GM19452 (cell line): ENCODE measurements around the gene AVPI1.

Source experiments
- ATAC-seq: cut with Tn5 transposase; IDR thresholded peaks from one replicate; pipeline ENCODE4 v1.9.1; 2021; ENCODE audit not compliant: unreplicated experiment

The AVPI1 gene

GRCh38 chr10:97686962-97687784 is at the start of gene AVPI1:
Gene AVPI1 (minus strand): TSS chr10:97687241. CDS start chr10:97679905, 7,336 bp downstream.
- peak; percentile 83 for ATAC-seq

- ATAC-seq: peak; percentile 25
These were observed 49.4 kb upstream of the AVPI1 start for GRCh38 chr10:97736403-97736901.

DNA sequence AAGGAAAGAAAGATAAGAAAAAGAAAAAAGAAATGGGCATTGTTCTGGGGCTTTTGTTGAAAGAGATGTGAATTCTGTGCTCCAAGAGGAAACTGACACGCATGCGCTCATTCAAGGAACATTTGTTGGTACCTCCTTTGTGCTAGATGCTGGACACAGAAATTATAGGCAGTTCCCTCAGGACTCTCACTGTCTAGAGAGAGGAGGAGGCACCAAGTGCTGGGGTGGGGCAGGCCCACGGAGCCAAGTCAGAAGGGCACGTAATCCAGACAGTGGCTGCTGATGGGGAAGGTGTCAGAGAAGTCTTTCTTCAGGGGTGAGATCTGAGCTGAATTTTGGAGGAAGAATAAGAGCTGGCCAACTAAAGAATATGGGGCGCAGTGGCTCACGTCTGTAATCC is 47.0 kb upstream of the AVPI1 start:
- no peak for ATAC-seq

- no peak for ATAC-seq
These were observed 46.2 kb upstream of the AVPI1 start for GRCh38 chr10:97733256-97733655.

DNA sequence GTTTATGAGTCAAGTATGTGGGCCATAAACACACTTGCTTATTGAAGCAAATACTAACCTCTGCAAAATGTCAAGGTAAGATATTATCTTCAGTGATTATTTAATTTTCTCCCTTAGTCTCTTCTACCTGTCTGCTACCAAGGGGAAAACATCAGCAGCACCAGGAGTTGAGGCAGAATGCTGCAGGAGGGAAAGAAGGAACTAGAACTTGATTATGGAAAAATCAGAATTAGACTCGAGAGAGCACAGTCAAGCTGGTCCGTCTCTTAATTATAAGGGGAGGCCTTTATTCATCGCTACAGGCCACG is 45.0 kb upstream of the AVPI1 start:
- ATAC-seq: no peak

DNA sequence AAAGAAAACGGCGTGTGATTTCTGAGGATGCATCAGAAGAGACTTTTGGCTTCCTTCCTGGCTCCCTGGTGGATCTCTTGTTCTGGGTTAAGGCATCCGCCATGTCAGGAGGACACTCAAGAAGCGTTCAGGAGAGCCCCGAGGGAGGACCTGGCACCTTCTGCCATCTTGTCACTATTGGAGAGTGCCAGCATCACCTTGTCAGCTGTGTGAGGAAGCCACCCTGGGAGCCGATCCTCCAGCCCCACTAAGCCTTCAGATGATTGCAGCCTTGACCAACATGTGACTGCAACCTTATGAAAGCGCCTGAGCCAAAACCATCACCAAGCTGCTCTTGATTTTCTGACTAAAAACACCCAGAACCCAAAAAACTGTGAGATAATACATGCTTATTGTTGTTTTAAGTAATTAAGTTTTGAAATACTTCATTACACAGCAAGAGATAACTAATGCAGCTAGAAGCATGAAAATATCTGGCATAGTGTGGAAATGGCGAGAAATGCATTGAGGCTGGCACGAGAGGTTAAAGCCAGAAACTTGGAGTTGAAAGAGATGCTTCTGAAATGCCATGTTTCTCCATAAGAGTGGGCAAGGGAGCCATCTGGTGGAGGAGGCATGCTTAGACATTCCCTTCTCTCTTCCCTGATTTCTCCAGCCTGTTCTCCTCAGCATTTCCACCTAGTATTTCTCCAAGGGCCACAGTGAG is 44.5 kb upstream of the AVPI1 start:
- no peak for ATAC-seq

GRCh38 chr10:97729014-97729413 is 42.0 kb upstream of the AVPI1 start:
- no peak for ATAC-seq

DNA sequence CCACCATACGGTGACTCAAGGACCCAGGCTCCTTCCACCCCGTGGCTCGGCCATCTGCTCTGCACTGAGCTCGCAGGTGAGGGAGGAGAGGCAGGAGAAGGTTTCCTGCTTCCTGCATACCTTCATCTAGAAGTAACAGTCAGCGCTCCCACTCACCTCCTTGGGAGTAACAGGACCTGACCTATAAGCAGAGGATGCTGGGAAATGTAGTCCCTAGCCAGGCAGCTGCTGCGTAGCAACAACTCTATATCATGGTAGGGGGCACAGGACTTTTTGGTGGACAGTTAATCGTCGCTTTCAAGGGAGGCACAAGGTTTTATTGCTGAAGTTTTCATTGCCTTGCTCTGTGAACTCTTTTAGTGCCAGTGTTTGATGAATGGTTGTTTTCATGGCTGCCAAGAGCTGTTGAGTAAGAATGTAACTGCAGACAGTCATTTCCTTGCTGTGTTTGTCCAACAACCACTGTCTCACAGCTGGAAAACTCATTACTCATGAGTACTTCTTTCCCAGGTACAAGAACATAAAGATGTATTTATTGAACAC is 39.7 kb upstream of the AVPI1 start:
- ATAC-seq: no peak

DNA sequence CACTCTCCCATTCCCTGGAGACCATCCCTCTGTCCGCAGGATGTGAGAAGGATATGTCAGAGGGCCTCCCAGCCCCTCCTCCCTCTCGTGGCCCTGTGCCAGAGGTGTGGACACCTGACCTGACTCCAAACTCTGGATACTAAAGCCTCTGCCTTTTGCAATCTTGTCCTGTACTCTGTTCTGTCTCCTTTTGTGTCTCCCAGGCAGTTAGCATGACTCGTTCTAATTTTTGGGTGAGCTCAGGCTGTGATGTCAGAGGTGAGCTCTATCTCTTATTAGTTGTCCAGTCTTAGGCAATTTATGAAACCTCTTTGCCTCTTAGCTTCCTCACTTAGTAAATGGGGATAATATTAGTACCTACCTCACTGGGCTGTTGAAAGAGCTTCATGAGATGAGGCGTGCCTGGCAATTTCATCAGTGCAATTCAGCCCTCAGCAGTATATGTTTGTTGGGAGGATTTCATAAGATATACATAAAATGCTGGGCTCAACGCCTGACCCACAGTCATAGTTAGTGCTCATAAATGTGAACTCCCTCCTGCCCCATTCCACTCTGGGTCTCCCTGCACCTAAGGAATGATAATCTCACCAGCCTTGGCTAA is 37.4 kb upstream of the AVPI1 start:
- ATAC-seq: no peak

DNA sequence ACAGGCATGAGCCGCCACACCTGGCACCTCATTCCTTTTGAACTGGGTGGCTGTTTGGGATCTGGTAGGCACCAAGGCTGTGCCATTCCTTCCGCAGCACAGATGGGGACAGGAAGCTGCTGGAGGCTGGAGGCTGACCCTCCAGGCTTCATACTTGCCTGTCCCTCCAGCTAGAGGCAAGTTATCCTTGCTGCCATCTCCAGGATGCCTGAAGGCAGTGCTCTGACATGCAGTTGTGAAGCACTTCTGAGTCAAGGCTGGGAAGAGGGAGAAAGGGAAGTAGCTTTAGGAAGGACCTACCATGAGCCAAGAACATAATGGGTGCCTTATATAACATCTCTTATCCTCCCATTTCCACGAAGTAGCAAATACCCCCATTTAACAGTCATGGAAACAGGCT is 36.0 kb upstream of the AVPI1 start:
- no peak for ATAC-seq

DNA sequence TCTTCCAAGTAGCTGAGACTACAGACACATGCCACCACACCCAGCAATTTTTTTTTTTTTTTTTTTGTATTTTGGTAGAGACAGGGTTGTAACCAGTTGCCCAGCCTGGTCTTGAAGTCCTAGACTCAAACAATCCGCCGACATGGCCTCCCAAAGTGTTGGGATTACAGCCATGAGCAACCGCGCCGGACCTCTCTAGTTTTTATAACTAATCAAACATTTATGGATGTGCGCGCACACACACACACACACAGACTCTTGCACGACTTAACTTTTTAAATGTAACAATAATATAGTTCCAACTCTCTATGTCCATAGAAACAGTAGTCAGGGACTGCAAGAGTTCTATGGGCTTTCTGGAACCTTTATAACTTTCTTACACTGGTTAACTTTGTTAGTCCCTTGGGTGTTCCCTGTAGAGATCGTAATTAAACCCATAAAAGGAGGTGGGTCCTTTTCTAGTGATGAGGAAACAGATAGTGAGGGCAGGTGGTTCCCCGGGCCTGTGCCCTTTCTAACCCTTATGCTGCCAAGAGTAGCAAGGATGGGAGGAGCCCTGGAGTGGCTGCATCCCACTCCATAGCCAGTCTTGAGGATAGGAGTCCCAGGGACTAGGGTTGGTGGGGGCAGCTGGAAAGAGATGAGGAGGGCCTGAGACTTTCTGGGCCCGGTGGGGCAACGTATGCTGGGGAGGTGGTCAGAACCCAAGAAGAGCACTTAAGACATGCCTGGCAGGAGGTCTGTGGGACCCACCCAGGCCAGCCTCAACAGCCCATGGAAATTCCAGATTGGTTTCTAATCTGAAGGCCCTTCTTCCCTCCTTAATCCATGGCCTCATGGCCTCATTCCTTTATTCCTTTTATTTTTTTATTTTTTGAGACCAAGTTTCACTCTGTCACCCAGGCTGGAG is 35.1 kb upstream of the AVPI1 start:
- ATAC-seq: no peak

GRCh38 chr10:97719602-97720001 is 32.6 kb upstream of the AVPI1 start:
- ATAC-seq: no peak

DNA sequence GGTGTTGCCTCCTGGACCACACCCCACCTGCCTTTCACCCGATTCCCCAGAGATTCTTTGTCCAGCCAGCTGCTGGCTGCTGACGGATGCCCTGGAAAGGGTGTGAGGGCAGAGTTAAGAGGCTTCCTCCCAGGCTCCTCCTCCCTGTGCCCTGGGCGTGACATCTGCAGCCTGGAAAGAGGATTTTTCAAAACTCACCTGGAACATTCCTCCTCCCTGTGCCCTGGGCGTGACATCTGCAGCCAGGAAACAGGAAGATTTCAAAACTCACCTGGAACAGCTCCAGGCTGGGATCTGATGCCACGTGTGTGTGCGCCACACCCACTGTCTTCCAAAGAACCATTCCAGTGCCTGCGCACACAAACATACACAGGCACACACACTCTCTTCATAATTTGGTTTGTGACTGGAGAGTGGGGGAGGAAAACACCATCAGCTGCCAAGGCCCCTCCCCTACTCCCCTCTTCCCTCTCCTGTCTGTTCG is 31.7 kb upstream of the AVPI1 start:
- no peak for ATAC-seq

DNA sequence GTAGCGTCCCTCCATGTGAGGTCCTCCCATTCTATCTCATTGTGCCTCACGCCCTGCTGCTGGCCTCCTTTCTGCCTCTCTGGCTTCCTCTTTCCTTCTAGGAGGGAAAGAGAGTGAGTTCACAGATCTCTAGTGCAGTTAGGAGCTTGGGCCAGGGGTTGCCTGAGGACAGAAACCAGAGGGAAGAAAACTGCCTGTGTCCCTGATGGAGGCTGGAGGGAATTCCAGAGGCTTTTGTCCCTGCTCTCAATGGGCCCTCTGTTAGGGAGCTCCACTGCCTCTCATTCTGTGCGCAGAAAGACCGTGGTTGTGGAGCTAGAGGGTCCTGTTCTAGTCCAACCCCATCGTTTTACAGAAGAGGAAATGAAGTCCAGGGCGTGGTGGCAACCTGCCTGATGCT is 31.1 kb upstream of the AVPI1 start:
- no peak for ATAC-seq

DNA sequence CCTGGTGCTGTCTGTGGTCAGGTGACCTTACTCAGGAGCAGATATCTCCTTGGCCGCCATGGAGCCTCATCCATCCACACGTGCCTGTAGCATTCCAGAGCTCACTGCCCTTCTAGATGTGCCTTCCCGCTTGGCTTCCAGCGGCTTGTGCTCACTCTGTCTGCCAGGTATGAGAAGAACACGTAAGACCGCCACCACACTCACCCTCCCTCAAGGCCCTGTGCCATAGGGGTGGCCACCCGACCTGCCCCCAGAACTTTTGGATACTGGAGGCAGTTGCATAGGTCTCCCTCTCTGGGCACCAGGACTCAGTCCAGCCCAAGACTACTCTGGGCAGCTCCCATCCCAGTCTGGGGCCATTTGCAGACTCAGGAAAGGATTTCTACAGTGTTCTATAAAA is 30.6 kb upstream of the AVPI1 start:
- no peak for ATAC-seq

DNA sequence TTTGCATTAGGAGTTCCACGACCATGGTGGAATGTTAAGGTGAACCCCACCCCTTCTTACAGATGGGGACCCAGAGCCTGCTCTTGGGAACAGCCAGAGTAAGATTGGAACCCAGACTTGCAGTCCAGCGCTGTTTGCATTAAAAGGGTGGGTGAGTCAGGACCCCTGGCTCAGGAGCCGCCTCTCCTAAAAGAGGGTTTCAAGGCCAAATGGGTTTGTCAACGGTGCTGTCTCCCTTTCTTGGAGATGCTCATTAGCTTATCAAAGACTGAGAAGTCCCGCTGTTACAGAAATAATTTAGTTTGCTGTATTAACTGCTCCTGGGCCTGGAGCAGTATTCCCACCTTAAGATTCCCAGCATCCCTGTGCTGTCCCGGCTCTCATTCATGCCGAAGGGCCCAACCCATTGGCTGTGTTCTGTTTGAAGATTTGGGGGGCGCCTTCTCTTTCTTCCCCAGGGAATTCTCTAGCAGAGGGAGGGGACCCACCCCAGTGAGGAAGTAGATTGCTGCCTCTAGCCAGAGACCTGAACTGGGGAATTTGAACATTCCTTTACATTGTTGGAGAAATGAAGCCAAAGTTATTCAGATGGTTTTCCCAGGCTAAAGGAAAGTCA is 28.3 kb upstream of the AVPI1 start:
- no peak for ATAC-seq

DNA sequence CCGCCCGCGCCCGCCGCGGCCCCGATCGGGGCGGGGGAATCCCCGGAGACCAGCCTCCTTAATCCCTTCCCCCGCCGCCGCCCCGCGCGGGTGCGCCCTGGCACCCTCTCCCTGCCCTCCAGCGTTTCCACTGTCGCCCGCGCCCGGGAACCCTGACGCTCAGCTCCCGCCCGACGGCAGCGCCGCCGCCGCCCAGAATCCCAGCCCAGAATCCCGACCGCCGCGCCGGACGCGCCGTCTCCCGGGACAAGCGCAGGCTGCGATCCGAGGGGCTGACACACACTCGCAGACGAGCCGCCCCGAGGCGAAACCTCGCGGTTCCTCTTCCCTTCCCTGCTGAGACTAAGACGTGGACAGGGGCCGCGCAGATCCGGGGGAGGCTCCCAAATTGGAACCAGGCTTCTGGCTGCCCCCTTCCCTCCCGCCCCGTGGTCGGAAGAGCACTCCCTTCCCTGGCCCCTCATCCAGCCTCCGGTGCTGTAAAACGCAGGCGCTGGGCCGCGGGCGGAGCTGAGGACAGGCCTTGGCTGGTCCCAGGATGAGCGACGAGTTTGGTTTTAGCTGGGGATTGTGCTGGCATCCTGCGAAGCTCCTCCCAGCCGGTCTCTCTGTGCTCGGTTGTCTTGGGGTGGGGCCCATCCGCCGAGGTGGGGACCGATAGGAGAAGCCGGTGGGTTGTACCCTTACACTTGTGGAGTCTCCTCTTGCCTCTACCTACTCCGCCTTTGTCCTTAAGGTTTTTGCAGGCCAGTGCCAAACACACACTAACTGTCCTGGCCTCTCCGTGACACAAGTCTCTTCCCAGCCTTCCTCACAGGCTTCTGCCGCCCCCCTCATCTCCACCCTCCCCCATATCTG is 27.6 kb upstream of the AVPI1 start:
- peak; percentile 41 for ATAC-seq

DNA sequence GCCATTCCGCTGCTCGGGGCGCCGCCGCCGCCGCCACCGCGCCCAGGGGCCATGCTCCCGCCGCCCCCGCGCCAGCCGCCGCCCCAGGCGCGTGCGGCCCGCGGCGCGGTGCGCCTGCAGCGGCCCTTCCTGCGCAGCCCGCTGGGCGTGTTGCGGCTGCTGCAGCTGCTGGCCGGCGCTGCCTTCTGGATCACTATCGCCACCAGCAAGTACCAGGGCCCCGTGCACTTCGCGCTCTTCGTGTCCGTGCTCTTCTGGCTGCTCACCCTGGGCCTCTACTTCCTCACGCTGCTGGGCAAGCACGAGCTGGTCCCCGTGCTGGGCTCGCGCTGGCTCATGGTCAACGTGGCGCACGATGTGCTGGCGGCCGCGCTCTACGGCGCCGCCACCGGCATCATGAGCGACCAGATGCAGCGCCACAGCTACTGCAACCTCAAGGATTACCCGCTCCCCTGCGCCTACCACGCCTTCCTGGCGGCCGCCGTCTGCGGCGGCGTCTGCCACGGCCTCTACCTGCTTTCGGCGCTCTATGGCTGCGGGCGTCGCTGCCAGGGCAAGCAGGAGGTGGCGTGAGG is 26.9 kb upstream of the AVPI1 start:
- ATAC-seq: peak; percentile 74

GRCh38 chr10:97713339-97713825 is 26.3 kb upstream of the AVPI1 start, which contains the start of gene MARVELD1:
Gene MARVELD1 (plus strand): TSS chr10:97713730. CDS start chr10:97713877, 147 bp downstream.
- ATAC-seq: no peak
